Stimulated activated CD8-positive, alpha-beta memory T cell treated with anti-CD3 and anti-CD28 coated beads, Interleukin-12 subunit alpha, Interleukin-12 subunit beta, amount 100 ng/mL, for 24 hours (primary cell): ENCODE measurements around the gene PERM1.
"Not testable (repeated sequence)": the region's sequence is repeated elsewhere in the genome, so short reads cannot be mapped to it uniquely, and the experiment has no call there.

ENCODE experiments used
- DNase-seq: peaks from one replicate; pipeline ENCODE4 v3.0.0-alpha.2; 2020; ENCODE audit errors: extremely low read depth

PERM1 gene

GRCh38 chr1:947958-948357 is 33.9 kb downstream of the PERM1 start:
- no peak for DNase-seq

DNA sequence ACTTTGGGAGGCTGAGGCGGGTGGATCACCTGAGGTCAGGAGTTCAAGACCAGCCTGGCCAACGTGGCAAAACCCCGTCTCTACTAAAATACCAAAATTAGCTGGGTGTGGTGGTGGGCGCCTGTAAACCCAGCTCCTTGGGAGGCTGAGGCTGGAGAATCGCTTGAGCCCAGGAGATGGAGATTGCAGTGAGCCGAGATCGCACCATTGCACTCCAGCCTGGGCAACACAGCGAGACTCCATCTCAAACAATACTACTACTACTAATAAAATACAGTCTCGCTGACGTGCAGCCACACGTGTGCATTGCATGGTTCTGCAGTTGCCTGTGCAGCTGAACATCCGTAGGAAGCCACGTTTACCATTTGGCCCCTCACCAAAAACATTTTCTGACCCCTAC is 35.1 kb downstream of the PERM1 start:
- not testable (repeated sequence) for DNase-seq

- DNase-seq, result no peak
Observed at GRCh38 chr1:945688-946556, 36.0 kb downstream of the PERM1 start.

DNA sequence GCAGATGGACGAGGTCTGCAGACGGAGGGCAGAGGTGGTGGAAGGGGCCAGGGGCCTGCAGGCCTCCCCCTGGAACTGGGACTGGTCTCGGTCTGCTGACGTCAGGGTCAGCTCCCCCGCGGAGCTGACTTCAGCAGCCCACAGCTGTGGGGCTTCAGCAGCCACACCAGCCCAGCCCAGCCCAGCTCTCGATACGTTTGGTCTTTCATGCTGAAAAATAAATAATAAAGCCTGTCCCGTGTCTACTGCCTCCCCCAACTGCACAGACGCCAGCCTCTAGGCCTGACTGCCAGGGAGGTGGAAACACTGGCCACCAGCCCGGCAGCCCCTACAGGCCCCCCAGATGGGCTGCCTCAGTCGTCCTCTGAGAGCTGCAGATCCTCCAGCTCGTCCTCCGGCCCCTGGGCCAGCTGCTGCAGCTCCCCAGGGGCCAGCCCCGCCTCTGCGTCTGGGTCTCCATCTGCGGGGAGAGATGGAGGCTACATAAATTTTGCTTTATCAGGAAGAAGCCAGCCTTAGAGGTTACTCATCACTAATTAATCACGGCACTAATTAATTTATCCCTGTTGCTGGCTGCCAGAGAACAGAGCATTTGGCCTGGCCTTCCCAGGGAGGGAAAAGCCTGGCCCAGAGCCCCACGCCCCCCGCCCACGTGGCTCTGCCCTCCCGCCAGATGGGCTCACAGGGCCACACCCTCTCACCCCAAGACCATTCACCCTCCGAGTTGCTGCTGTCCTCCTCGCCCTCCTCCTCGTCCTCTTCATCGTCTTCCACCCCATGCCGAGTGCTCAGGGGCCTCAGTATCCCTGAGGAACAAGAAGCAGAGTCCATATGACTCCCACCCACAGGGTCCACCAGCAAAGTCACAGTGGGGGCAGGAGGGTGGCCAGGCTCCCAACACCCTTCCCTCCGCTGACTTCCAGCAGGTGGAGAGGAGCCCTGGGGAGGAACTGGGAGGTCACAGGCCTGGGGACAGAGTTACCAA is 37.3 kb downstream of the PERM1 start:
- no peak for DNase-seq

DNA sequence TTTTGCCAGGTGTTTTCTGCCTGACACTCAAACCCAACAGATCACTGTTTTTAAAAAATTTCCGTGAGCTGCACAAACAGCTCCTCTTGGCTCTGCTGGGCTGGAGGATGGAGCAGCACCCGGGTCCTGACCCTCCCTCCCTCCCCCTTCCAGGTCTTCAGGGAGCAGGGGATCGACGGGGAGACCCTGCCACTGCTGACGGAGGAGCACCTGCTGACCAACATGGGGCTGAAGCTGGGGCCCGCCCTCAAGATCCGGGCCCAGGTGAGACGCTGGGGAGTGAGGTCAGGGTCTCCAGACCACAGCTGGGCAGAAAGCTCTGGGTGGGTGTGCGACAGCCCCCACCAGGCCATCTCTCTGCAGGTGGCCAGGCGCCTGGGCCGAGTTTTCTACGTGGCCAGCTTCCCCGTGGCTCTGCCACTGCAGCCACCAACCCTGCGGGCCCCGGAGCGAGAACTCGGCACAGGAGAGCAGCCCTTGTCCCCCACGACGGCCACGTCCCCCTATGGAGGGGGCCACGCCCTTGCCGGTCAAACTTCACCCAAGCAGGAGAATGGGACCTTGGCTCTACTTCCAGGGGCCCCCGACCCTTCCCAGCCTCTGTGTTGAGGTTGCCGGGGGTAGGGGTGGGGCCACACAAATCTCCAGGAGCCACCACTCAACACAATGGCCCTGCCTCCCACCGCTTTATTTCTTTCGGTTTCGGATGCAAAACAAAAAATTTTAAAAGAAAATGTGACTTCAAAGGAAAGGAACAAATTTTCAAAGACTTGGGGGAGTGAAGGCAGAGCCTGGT is 38.1 kb downstream of the PERM1 start:
- DNase-seq, result no peak

DNA sequence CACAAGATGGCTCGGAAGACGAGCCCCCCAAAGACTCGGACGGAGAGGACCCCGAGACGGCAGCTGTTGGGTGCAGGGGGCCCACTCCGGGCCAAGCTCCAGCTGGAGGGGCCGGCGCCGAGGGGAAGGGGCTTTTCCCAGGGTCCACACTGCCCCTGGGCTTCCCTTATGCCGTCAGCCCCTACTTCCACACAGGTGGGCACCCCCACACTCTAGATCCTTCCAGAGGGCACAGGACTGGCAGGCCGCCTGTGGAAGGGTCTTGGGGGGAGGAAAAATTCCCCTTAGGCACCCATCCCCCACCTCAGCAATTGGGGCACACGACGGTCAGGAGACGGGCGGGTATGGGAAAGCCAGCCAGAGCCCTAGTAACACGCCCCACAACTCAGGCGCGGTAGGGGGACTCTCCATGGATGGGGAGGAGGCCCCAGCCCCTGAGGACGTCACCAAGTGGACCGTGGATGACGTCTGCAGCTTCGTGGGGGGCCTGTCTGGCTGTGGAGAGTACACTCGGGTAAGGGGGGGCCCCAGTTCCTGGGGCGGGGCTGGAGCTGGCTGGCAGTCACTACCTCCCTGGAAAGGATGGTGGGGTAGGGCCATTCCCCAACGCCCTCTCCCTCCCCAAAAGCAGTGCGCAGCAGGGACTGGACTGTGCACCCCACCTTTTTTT is 38.9 kb downstream of the PERM1 start:
- no peak for DNase-seq

DNA sequence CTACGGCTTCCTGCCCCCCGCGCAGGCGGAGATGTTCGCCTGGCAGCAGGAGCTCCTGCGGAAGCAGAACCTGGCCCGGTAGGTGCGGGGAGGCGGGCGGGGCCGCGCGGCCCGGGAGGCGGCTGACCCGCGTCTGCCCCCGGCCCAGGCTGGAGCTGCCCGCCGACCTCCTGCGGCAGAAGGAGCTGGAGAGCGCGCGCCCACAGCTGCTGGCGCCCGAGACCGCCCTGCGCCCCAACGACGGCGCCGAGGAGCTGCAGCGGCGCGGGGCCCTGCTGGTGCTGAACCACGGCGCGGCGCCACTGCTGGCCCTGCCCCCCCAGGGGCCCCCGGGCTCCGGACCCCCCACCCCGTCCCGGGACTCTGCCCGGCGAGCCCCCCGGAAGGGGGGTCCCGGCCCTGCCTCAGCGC is 39.5 kb downstream of the PERM1 start:
- DNase-seq, result no peak

GRCh38 chr1:941588-942383 is 40.1 kb downstream of the PERM1 start:
- no peak for DNase-seq

DNA sequence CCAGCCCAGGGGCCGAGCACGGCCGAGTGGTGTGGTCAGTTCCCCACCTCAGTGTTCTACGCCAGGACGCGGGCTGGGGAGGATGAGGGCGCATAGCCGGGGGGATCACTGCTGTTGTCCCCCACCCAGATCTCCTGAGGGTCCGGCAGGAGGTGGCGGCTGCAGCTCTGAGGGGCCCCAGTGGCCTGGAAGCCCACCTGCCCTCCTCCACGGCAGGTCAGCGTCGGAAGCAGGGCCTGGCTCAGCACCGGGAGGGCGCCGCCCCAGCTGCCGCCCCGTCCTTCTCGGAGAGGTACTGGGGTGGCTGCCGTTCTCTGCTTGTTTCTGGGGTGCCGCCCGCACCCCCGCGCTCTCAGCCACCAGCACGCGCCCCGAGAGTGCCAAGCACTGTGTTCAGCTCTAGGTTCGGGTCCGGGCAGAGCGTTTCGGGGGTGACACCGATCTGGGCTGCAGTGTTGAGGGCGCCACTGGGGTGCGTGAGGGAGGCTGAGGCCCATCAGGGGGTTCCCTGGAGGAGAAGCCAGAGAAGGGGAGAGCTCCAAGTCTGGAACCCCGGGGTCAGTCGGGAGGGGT is 40.8 kb downstream of the PERM1 start:
- no peak for DNase-seq

- no peak for DNase-seq
Observed at GRCh38 chr1:940107-941014, 41.5 kb downstream of the PERM1 start.

- DNase-seq, result no peak
Observed at GRCh38 chr1:939511-940106, 42.3 kb downstream of the PERM1 start.

DNA sequence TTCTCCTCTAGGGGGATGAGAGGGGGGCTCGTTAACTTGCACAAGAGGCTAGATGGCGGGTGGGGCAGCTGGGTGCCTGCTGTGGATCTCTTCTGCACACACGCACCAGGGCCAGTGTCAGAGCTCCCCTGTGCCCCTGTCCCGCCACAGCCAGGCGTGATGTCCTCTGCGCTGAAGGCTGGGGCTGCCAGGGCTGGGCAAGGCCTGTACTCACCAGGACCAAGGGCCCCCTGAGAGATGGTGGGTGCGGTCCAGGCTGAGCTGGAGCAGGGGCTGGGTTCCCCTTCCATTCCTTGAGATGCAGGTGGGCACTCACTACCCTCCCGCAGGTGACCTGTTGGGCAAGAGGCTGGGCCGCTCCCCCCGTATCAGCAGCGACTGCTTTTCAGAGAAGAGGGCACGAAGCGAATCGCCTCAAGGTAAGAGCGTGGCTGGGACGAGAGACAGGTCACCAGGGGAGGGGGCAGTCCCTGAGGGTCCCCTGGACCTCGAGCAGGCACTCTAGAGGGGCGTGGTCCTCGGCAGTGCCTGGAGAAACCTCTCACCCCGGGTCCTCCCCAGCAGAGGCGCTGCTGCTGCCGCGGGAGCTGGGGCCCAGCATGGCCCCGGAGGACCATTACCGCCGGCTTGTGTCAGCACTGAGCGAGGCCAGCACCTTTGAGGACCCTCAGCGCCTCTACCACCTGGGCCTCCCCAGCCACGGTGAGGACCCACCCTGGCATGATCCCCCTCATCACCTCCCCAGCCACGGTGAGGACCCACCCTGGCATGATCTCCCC is 43.0 kb downstream of the PERM1 start:
- no peak for DNase-seq

GRCh38 chr1:938088-938683 is 43.7 kb downstream of the PERM1 start:
- DNase-seq, result no peak

DNA sequence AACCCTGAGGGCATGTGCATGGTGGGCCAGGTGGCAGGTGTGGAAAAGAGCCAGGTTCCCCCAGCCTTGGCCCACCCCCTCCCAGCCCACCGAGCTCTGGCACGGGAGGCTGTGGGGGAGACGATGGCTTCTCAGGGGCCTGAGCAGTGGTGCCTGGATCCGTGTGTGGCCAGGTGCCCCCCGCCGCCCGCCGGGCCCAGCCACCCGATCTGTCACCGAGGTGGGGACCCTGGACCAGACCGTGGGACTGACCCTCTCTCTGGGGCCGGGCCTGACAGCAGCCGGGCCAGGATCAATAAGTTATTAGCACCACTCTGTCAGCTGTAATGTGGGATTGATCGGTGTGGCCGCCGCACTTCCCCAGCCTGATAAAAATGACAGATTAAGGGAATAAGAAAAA is 44.4 kb downstream of the PERM1 start:
- no peak for DNase-seq

DNA sequence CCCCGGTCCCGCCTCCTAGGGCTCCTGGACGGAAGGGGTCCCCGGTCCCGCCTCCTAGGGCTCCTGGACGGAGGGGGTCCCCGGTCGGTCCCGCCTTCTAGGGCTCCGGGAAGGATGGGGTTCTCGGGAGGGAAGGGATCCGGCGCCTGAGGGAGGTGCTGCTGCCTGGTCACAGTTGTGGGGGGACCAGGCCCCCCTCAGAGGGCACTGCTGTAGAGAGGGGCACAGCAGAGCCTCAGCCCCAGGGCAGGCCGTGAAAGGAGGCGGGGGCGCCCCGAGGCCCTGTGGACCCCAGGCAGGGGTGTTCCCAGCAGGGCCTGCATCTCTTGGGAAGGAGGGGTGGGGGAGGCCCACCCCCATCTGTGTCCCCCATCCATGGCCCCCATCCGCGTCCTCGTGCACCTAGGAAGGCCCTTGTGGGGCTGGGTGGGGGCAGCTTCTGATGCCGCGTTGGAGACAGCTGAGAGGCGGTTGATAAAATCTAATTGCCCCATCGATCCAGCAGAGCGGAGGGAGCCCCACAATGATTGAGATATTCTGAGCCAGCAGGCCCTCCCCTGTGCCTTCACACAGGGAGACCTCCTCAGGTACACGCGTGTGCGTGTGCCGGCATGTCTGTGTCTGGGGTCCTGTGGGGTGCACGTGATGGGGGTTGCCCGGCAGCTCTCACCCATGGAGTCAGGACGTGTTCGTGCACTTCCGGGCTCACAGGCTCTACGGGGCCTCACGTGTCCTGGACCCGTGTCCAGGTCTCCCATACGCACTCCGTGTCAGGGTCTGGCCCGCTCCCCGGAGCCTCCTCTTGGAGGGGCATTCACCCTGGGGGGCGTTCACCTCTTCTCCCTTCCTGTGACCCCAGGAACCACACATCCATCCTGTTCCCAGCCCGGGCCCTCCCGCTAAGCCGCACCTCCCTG is 45.3 kb downstream of the PERM1 start:
- DNase-seq, result no peak

GRCh38 chr1:935751-936231 is 46.1 kb downstream of the PERM1 start:
- no peak for DNase-seq
